Activated CD4-positive, alpha-beta T cell treated with anti-CD3 and anti-CD28 coated beads, Interleukin-10, Interleukin-2, amounts not matched to agents 100 ng/mL and 50 ng/mL, durations not matched to agents 16 hours and 8 hours (primary cell): ENCODE measurements around the gene BACH2.

ENCODE experiments used
- DNase-seq: peaks from one replicate; pipeline ENCODE4 v3.0.0-alpha.2; 2020

BACH2 gene

DNA sequence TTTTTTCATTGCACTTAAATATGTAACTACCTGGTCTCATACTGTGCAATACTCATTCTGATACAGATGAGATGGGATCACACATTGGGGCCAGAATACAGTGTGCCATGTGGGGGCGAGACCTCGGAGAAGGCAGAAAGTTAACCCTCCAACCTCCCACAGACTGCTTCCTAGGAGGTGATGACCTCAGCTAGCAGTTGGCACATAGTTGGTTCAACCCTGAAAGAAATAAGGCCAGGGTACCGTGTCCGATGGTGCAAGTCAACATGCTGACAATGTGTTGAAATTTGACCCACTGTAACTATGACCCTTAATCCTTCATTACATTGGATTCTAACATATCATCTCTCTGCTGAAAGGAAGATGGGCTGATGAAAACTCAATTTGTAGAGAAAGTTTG, 340.5 kb downstream of the BACH2 start:
- DNase-seq, result peak; percentile 50

DNA sequence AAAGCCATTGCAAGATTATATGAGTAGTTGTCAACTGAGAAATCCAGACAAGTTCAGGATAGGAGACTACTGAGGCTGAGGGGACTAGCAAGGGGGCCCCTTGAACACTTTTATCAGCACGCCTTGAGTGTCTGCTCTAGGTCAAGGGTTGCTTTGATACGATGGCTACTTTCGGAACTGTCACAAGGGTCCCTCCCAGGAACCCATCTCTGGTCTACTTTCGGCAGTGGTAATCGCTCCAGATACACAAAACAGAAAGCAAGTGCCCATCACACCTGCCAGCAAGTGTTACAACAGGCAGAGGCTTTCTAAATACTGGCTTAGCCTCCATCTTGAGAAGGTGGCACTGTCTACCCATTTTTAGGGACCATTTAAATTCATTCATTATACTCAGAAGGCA, 341.3 kb downstream of the BACH2 start:
- DNase-seq, result no peak

DNA sequence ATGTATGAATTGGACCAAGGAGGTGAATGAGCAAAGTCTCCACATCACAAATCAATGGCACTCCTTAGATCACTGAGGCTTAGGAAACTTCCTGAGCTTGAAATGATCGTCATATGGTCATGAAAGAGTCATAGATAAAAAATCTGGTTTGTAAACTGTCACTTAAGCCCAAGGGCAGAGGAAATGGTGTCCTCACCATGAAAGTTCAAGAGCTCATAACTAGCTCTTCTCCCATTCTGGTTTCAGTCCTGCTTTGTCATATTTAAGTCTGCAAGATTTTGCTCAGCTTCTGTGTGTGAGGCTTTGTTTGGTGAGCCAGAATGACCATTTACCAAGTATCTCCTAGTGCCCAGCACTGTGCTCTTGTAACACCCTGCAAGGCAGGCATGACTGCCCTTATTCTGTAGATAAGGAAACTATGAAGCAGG, 341.9 kb downstream of the BACH2 start:
- DNase-seq, result peak; percentile 86

DNA sequence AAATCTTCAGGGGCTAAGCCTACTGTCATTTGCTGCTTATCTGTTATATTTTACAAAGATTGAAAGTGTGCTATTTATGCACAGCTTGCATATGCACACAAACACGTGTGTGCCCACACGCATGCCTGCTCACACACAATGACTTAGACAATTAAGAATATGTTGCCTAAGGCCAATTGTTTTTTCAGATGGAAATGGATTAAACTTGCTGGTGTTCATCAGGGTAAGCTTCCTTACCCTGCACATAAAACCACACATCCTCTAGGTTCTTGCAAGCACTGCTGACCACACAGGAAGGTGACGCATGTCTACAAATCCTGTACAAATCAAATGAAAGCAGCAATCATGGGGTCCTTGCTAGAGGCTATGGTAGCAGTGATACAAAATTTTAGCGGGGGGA, 344.0 kb downstream of the BACH2 start:
- DNase-seq, result peak; percentile 90

DNA sequence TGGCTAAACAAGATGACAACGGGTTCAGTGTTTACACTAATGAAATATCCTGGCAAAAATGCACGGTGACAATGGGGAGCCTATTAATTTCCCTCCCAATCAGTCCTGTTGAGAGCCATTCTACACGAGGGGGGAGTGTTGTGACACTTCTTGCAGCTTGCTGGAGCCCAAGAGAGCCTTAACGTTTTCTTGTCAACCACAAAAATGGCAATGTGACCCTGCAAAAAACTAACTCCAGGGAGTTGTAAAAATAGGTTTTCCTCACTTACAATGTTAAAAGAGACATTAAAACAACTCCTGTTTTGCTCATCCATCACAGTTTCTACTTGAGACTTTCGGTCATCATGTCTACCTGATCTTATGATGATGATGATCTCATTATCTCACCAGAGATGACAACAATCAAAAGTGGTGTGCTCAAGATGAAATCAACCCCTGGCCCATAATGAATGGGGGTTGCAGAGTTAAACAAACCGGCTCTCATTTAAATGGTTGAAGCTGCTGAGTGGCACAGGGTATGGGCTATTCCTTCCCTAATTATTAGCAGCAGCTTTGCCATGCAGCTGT, 344.5 kb downstream of the BACH2 start:
- DNase-seq, result peak; percentile 87

DNA sequence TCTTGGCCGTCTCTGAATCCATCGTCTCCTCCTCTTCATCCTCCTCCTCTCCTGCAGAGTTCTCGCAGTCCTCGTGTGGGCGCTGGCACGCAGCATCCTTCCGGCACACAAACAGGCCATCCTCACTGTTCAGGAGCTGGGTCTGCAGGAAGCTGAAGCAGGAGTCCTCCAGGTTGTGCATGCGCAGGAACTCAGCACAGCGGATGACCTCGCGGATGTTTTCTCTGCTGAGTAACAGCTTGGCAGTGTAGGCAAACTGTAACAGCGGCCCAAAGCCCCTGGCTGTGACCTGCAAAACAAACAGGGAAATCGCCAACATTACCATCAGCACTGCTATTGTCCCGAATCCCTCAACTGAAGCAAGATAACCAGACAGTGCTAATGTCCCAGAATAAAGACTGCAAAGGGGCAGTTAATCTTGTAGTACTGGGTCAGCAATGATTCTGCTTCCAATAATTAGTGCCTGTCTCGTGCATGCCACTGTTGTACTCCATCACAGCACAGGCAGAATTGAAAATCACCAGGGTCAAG, 345.0 kb downstream of the BACH2 start:
- DNase-seq, result no peak

DNA sequence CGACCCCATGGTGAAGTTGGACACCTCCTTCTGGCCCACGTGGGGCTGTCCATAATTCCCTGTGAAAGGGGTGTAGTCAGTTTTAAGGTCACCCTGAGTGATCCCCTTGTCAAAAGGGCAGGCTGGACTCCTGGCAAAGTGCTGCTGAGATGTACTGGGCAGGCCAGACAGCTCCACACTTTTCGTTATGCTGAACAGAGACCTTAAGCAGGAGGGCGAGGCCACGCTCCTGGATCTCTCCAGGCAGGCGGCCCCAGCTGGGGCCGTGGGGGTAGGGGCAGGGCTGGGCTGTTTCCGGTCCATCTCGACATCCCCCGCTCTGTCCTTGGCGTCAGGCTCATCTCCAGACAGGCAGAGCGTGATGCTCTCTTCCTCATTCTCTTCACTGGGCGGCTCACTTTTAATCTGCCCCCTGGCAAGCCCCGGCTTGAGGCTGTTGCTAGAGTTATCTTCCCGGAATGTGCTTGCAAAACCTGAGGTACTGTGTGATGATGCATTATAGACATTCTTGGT, 345.7 kb downstream of the BACH2 start:
- DNase-seq, result no peak

DNA sequence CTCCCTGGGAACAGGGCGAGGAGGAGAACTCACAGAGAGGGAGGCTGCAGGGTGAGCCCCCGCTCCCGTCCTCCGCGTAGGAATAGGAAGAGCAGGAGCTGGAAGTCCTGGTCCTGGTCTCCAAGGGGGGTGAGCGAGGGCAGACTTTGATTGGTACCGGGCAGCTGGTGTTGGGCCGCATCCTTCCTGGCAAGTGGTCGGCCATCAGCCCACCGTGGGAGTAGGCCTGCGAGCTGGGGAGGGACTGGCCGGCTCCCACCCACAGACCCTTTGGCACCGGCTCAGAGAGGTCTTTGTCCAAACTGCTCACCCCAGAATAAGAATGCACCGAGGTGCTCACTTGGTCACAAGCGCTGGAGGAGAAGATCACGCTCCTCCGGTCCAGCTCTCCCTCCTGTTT, 346.2 kb downstream of the BACH2 start:
- DNase-seq, result no peak

DNA sequence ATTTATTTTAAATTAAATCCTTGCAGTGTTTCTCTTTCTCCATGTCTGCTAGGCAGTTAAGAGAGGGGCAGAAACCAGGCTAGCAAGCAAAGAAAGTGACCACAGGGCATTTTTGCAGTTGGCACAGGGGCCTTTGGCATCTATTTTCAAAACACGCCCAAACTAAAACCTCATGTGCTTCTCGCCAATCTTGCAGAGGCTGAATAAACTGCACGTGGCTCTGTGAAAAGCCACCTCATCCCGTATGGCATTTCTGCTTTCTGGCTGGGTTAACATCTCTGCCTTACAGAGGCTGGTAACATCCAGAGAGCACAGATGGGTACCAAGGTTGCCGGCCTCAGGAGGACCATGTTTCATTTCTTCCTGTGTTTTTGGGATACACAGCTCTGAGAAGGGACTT, 347.8 kb downstream of the BACH2 start:
- no peak for DNase-seq

DNA sequence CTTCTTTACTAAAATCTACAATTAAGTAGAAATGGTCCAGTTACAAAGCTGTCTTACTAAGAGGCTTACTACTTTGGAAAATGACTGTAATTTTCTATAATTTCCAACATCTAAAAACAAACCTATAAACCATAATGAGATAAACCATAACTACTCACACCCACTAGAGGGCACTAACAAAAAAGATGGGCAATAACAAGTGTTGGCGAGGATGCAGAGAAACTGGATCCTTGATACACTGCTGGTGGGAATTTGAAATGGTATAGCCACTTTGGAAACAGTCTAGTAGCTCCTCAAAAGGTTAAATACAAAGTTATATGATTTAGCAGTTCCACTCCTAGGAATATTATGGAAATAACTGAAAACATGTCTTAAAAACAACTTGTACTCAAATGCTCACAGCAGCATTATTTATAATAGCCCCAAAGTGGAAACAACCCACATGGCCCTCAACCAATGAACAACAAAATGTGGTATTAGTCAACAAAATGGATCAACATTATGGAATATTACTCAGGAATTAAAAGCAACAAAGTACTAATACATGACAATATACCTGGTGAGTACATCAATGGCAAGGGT, 351.7 kb downstream of the BACH2 start:
- peak; percentile 50 for DNase-seq

DNA sequence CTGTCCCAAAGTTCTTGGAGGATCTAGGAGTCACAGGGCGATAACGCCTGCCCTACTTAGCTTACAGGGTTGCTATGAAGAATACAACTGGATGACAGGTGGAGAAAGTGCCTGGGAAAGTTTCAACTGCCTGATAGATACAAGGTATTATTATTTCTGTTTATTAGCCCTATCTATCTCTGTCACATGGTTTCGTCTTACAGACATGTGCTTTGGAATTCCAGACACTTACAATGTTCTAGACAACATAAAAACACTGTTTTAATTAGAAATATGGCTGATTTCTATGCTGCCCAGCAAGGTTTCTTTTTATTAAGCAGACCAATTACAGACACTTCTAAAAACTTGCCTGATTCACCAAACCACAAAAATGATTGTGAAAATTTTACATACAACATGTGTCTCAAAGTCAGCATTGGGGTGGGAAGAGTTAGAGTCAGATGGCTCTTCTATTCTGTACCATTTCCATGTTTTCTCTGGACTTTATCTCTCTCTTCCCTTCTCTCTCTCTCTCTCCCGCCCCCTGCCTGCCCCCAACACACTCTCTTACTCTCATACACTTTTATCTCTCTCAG, 352.4 kb downstream of the BACH2 start:
- DNase-seq, result no peak

DNA sequence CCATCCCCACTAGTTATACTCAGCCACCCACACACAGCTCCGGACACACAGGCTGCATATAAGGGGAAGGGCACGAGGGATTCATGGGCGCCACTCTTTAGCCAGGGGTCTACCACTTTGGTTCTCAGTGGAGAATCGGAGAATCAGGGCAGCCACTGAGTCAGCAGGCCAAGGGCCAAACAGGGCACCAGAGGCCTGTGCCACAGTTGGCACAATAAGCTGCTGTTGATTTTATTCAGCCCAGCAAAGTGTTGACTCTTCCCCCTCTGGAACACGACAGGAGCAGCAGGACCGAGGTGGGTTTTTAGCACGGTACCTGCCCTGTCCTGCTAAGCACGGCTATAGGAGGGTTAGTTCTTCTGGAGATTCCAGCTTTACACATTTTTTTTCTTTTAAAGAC, 354.0 kb downstream of the BACH2 start:
- no peak for DNase-seq

DNA sequence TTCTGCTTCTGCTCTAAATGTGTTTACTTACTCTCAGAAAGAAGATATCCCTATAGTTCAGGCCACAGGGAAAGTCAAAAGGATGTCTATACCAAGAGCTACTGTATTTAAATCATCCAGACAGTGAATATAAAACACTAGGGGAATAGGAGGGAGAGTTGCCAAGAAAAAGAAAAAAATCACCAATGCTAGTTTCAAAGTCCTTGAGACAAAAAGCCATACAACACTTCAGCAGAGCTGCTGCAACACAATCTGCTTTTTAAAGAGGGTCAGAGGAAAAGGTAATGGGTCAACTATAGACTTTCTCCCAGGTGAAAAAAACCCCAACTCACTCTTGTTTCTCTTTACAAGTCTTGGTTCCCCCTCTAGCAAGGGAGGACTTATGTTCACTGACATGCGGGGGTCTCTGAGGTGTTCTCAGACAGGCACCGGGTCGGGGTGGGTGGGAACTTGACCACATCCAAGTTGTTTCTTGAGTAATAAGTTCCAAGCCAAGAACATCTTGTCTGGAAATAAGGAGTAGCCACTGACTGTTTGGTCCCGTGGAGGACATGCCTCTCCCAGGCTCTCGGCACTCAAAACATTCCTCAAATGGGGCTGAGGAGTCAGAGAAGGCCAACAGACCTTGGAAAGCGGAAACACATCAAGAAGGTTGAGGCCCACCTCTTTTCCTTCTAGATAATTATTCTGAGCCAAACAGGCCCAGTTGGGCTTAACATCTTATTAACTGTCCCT, 354.7 kb downstream of the BACH2 start:
- DNase-seq, result no peak

DNA sequence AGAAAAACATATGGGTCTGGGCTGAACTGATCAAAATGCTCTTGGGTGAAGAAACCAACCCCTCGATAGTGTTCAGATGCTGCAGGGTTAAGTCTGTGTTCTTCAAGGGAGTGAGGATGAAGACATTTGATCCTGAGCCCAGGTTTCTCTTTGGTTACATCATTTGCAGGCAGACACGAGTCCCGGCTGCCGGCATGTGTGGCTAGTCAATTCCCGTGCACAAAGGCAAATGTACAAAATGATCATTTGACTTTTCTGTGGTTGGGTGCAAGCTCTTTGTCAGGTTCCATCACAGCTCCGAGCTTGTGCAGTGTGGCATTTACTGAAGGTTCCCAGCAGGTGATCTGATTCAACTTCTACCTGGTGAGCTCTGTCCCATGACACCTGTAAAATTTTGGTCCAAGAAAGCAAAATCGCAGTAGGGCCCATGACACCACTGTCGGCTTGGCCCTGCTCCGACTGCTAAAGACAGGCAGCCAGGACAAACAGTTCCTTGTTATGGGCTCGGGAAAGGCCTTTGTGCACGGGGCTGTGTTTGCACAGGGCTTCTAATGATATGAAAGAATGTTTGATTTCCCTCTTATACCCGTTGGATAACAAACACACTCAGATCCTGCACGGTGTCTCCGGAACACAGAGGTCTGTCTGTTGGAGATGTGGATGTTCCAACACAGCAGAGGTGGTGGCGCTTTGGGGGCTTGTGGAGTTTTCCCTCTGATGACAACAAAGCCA, 355.4 kb downstream of the BACH2 start:
- DNase-seq, result no peak

DNA sequence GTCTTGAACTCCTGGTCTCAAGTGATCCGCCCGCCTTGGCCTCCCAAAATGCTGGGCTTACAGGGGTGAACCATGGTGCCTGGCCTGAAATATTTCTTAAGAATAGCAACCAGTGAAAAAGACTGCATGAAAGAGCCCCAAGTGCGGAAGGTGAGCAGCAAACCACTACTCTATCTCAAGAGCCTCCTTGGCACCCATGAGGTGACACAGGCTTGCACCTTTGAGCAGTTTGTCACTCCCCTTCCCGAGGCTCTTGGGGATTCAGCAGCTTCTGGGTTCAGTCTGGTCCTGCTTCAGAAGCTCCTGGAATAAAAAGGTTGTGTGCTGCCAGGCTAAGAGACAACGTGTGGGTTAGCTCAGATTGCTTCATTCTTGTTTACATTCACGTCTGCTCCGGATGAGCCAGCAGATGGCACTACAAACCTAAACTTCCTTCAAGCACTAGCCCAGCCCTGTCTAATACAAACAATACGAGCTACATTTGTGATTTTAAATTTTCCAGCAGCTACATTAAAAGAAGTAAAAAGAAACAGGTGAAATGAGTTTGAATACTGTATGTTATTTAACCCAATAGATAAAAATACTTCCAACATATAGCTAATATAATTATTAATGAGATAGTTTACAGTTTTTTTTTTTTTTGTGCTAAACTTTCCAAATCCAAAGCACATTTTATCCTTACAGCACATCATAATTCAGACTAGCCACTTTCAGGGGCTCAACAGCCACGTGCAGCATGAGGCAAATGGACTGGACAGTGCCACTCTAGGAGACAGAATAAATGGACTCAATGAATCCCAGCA, 356.2 kb downstream of the BACH2 start:
- peak; percentile 80 for DNase-seq

DNA sequence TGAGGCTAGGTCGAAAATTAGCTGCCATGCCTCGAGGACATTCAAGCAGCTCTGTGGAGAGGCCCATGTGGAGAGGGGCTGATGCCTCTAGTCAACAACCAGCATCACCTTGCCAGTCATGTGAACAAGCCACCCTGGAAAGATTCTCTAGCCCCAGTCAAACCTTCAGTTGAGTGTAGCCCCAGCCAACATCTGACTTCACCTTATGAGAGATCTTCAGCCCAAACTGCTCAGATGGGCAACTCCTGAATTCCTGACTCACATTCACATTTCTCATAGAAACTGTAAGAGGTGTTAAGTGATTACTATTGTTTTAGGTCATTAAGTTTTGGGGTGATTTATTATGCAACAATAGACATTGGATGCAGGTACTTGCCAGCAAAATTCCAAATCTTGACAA, 357.5 kb downstream of the BACH2 start:
- no peak for DNase-seq

DNA sequence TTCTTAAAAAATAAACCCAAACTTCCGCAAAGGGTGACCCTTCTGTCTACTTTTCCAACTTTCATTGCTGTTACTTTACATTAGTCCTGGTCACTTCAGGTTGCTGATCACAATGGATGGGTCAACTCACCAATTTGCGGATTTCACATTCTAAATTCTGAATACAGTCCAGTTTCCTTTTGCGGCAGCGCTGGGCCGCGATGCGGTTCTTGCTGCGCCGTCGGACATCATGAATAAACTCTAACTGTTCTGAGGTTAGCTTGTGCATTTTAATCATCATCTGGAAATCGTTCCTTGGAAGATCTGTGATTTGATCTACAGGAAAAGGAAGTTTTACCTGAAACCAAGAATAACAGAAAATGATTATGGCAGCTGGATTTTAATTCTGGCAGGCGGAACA, 358.6 kb downstream of the BACH2 start:
- DNase-seq, result no peak

DNA sequence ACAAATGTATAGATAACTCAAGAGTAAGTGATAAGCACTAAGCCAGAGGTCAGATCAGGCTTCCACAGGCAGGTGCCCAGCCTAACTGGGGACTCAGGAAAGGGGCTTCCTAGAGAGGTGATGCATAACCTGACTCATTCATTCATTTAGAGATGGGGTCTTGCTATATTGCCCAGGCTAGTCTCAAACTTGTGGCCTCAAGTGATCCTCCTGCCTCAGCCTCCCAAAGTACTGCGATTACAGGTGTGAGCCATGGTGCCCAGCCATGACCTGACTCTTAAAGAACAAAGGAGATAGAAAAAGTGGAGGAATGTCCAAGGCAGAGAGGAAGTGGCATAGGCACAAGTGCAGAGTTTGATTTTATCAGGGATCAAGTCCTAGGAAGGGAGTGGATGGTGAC, 360.5 kb downstream of the BACH2 start:
- DNase-seq, result no peak

DNA sequence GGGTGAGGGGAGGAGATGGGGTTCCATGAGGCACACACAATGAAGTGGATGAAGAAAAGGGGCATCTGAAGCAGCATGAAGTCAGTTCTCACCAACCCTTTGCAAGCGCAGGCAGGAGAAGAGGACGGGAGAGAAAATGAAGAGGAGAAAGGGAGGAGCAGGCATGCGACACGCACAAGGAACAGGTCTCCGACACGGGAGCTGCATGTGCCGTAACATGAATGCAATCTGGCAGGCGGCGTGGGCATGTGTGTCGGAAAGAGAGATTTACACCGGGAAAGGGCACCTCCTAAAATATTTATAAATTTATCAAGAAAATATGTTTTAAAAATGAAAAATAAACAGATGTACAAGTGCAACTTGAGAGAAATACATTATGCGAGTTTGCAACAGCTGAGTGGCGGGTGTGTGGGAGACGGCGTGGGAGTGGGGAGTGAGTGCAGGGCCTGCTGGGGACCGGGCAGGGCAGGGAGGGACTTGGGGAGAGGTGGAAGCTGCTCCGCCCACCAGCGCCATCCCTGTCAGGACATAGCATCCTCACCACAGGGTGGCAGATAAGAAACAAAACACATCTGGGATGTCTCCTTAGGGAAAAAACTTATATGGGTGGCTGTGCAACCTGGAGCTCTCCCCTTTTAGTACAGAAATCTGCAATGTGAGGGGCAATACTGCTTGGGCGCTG, 361.8 kb downstream of the BACH2 start:
- no peak for DNase-seq

DNA sequence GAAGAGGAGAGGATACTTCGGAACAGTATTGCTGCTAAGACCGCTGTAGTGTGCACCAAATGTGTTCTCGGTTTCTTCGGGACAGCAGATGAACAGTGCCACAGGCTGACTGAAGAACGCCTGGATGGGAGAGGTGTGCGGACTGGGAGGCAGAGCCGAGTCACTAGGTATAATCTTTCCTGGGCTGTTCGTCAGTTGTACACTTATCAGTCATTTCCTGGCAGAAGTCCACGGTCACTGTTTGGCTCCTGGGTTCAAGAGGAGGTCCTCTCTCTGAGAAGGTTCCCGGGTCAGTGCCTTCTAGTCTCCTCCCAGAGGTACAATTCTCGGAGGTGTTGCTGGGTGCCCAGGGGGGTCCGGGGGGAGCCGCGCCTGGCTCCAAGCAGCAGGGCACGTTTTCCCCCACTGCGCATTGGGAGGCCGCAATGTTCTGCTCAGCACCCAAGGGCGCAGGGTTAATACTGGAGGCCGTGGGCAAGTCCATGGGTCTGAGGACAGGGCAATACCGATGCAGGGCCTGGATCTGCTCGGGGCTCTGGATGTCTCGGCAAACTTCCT, 364.3 kb downstream of the BACH2 start:
- no peak for DNase-seq

DNA sequence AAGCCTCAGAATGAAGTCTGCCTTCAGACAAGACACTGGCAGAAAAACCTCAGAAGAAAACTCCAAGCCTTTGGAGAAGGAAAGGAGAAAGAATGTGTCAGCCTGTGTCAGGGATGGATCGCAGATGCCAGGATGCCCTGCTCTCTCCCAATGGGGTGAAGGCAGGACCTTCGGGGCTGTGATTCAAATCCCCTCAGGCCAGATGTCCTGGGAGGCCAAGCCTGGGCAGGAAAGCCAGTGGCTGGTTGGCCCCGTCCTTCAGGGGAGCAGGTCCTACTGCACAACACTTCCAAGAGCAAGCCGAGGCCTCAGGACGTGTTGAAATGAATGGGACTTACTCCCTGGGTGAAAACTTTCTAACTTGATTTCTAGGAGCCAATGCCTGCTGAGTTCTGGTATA, 365.9 kb downstream of the BACH2 start:
- no peak for DNase-seq
